NCI-H226 (cell line): ENCODE measurements around the gene NR6A1.

ENCODE experiments used
- DNase-seq: peaks from one replicate; pipeline ENCODE4 v3.0.0-alpha.2; 2015

NR6A1 gene

GRCh38 chr9:124771021-124771866, at the start of gene NR6A1:
Gene NR6A1, minus strand, starts transcription at chr9:124771311.
- DNase-seq = peak; percentile 91

- DNase-seq = peak; percentile 72
Observed at GRCh38 chr9:124818431-124819281, 47.5 kb upstream of the NR6A1 start.

- no peak for DNase-seq
Observed at GRCh38 chr9:124815601-124816000, 44.5 kb upstream of the NR6A1 start.

- no peak for DNase-seq
Observed at GRCh38 chr9:124814164-124814535, 43.0 kb upstream of the NR6A1 start.

GRCh38 chr9:124813501-124814163, 42.5 kb upstream of the NR6A1 start:
- no peak for DNase-seq

GRCh38 chr9:124813041-124813440, 41.9 kb upstream of the NR6A1 start:
- DNase-seq = no peak

- DNase-seq = peak; percentile 89
Observed at GRCh38 chr9:124812441-124812876, 41.3 kb upstream of the NR6A1 start.

GRCh38 chr9:124810663-124811355, 39.7 kb upstream of the NR6A1 start:
- peak; percentile 81 for DNase-seq

- DNase-seq = no peak
Observed at GRCh38 chr9:124809741-124810500, 38.8 kb upstream of the NR6A1 start.

- DNase-seq = no peak
Observed at GRCh38 chr9:124809211-124809610, 38.1 kb upstream of the NR6A1 start.

GRCh38 chr9:124808246-124808956, 37.3 kb upstream of the NR6A1 start:
- no peak for DNase-seq

GRCh38 chr9:124805186-124805585, 34.1 kb upstream of the NR6A1 start:
- DNase-seq = no peak

- no peak for DNase-seq
Observed at GRCh38 chr9:124803911-124804310, 32.8 kb upstream of the NR6A1 start.

GRCh38 chr9:124802426-124802825, 31.3 kb upstream of the NR6A1 start:
- DNase-seq = no peak

- DNase-seq = no peak
Observed at GRCh38 chr9:124801356-124801755, 30.2 kb upstream of the NR6A1 start.

- no peak for DNase-seq
Observed at GRCh38 chr9:124800306-124801259, 29.5 kb upstream of the NR6A1 start.

GRCh38 chr9:124799274-124800006, 28.3 kb upstream of the NR6A1 start:
- no peak for DNase-seq

- no peak for DNase-seq
Observed at GRCh38 chr9:124797343-124798103, 26.4 kb upstream of the NR6A1 start.
